Activated naive CD4-positive, alpha-beta T cell treated with anti-CD3 and anti-CD28 coated beads, Interleukin-2, amount 50 U/mL, for 72 hours (primary cell): ENCODE data around the gene TIMP3. TPM values are rescaled to one million over a fixed set of nuclear protein-coding genes. Genes with fewer than 3 reads are reported as not detected.
A peak's percentile ranks its signal among the peaks of the same experiment; 100 is the strongest.

Experiments
- ATAC-seq, 2 donors: fragments of 150-1000 bp; cut with Tn5 transposase; 2 replicates each; pipeline ENCODE4 v1.10.0; 2021; ENCODE audit warnings: mild to moderate bottlenecking in 2 of 2, moderate library complexity in 2 of 2
- DNase-seq, 2 donors: peaks; one replicate each; pipeline ENCODE4 v3.0.0; 2021 to 2022; ENCODE audit warnings: low spot score in 2 of 2
- H3K27ac Mint-ChIP-seq, 2 donors: one replicate each; pipeline ENCODE4 v1.8.0; 2022; ENCODE audit warnings: mild to moderate bottlenecking in 2 of 2, mixed read lengths in 2 of 2
- H3K36me3 Mint-ChIP-seq, 2 donors: one replicate each; pipeline ENCODE4 v1.8.0; 2022; ENCODE audit warnings: mixed read lengths in 2 of 2
- H3K9me3 Mint-ChIP-seq, 2 donors: one replicate each; pipeline ENCODE4 v1.8.0; 2022; ENCODE audit warnings: mixed read lengths in 2 of 2
- total RNA-seq, 2 donors: library from RNA; stranded (reverse); gene quantifications; one replicate each; pipeline ENCODE4 v1.2.3, GENCODE V29; 2022

The TIMP3 gene
- total RNA-seq, 2 donors from 2014 or later: not detected

- H3K36me3 Mint-ChIP-seq: peaks cover 1 to 3% of the 10 kb centered on the region in 2 donors
- ATAC-seq (no peak), DNase-seq (no peak)
- H3K27ac Mint-ChIP-seq: no peak overlapping the region
- H3K9me3 Mint-ChIP-seq: peaks cover 2 to 3% of the 10 kb centered on the region in 2 donors
These were observed 108.9 kb downstream of the TIMP3 start for GRCh38 chr22:32910429-32910772.

GRCh38 chr22:32911503-32911902 lies 110.0 kb downstream of the TIMP3 start:
- H3K27ac Mint-ChIP-seq: peak overlapping the region in 1 of 2 donors; percentile 9
- peaks cover 4 to 11% of the 10 kb centered on the region in 2 donors for H3K36me3 Mint-ChIP-seq
- ATAC-seq: no peak
- no peak for DNase-seq
- peaks cover 3 to 6% of the 10 kb centered on the region in 2 donors for H3K9me3 Mint-ChIP-seq
